Right renal cortex interstitium (tissue), 3 donors: ENCODE data around the gene ETV6. TPM values are rescaled to one million over a fixed set of nuclear protein-coding genes. Genes with fewer than 3 reads are reported as not detected.

ENCODE experiments used
- DNase-seq, 3 donors: peaks; one replicate each; pipeline ENCODE4 v3.0.0-alpha.2; 2013; ENCODE audit warnings: low read depth in 3 of 3, low spot score in 2 of 3
- polyA plus RNA-seq, 3 donors: library from polyadenylated mRNA; unstranded; fragments of 120-200 nt; gene quantifications; one replicate each; pipeline ENCODE4 v1.2.1, GENCODE V29; 2013; ENCODE audit not compliant: insufficient read length in 3 of 3

Gene ETV6
- polyA plus RNA-seq, 3 donors: 12.8 to 13.3 (median 13.0) TPM

DNA sequence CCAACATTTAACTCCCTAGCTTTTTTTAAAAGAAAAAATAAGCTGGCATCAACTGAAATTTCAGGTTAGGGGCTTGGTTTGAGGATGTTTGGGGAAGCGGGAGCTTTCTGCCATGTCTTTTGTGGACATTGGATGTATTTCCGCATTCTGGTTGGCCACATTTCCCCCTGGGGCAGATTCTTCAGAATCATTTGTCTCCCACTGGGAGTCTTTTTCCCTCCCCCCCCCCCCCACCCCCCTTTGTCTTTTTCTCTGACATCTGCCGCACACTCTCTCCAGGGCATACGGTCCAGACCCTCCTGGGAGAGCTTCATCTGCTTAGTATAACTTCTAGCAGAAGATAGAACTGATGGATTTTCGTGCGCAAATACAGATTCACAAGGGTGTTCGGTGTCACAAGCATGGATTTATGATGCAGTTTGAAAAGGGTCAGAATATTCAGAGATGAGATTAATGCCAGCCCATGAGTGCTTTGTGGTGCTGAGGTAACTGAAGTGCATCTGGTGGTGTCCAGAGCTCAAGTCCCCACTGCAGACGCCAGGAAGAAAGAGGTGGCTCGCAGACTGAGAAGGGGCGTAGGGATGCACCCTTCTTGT, 40.2 kb downstream of the ETV6 start:
- no peak for DNase-seq

- DNase-seq: no peak
Observed at GRCh38 chr12:11693067-11693466, 43.6 kb downstream of the ETV6 start.

- DNase-seq: no peak
Observed at GRCh38 chr12:11693601-11694000, 44.1 kb downstream of the ETV6 start.

- no peak for DNase-seq
Observed at GRCh38 chr12:11694528-11694927, 45.1 kb downstream of the ETV6 start.

DNA sequence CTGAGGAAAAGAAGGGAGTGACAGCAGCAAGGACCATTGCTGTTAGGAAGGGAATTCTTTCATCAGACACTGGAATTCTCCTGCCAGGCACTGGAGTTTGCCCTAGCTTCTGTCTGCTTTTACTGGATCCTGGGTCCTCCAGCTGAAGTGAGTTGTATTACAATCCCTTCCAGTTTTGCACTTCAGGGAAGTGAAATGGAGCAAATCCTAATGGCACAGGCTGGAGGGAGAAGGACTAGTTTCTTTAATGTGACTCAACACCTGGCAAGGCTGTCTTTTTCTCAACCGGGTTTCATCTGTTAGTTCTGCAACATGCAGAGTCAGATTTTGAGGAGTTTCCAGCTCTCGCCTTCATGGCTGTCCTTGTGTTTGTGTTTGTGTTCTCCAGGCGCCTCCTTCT, 45.8 kb downstream of the ETV6 start:
- no peak for DNase-seq

DNA sequence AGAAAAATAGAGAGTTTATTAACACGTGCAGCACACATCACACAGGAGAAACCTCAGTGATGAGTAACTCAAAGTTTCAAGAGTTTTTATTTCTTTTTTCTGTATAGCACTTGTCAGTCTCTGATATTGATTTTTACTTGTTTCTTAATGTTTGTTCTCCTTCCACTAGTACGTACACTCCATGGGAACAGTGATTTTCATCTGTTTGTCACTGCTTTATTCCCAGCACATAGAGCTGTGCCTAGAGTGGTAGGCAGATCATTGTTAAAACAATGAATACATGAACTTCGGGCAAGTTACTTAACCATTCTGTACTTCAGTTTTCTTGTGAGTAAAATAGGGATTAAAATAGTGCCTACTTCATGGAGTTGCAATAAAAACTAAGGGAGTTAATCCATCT, 46.6 kb downstream of the ETV6 start:
- DNase-seq: no peak

DNA sequence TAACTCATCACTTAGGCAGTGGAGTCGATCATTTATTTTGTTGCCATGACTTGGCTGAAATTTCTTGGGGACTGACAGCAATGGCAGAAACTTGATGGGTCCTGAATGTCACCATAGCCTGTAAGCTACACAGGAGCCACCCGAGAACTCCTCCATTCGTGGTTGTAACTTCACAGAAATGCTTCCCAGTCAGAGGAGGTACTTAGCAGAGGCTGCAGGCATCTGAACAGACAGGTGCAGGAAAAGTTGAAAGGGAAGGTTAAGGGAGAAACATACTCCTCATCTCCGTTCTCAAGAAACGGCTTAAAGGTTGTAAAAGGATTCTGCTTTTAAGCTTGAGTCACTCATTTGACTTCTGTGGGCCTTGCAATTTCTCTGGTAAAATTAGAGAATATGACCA, 47.7 kb downstream of the ETV6 start:
- no peak for DNase-seq

DNA sequence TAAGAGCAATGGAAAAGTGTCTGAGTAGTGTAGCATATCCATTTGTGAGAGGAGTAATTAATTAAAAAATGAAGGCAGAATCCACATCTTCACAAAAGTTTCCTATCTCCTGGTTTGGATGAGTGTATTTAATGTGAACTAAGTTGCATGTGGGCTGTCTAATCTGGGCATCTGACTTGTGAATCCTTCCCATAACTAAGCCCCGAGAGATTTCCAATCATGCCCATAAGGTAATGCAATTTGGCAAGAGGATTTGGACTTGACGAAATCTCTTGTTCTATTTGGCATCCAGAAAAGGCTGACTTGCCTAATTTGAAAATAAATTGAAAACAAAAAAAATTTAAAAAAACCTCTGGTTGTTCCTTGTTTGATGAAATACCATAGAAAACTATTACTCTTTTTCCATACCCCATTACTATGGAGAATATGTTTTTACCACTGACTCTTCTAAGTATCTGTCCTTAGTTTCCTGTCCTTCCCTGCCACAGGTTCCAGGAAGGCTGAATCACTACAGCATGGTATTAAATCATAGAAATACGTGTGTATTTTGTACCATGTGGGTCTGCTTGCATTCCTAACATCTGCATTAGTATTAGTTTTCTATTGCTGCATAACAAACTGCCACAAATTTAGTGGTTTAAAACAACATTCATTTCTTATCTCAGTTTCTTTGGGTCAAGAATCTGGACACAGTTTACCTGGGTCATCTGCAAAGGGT, 48.4 kb downstream of the ETV6 start:
- DNase-seq: no peak

DNA sequence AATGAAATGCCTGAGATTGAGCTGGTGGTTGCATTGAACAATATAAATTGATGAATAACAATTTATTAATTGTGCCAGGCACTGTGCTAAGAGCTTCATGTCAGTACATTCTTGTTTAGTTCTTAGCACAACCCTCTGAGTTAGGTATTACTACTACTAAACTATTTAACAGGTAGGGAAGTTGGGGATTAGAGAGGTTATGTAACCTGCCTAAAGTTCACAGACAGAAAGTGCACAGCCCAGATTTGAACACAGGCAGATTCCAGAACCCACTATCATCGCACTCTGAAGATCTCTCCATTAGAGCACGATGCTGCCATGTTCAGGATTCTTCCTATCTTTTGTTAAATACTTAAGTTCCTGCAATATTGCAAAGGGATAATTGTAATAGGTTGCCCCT, 49.3 kb downstream of the ETV6 start:
- no peak for DNase-seq

- no peak for DNase-seq
Observed at GRCh38 chr12:11701433-11701832, 52.0 kb downstream of the ETV6 start.

DNA sequence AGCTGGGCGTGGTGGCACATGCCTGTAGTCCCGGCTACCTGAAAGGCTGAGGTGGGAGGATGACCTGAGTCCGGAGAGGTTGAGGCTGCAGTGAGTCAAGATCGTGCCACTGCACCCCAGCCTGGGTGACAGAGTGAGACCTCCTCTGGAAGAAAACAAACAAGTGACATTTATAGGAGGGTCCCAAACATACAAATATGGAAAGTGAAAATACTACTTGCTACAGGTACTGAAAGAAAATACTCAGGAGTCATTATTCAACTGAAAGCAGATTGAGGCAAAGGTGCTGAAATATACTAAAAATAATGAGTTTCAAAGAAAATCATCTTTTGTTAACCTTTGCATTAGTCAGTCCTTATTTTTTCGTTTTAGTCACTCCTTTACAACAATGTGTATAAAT, 53.5 kb downstream of the ETV6 start:
- DNase-seq: no peak

DNA sequence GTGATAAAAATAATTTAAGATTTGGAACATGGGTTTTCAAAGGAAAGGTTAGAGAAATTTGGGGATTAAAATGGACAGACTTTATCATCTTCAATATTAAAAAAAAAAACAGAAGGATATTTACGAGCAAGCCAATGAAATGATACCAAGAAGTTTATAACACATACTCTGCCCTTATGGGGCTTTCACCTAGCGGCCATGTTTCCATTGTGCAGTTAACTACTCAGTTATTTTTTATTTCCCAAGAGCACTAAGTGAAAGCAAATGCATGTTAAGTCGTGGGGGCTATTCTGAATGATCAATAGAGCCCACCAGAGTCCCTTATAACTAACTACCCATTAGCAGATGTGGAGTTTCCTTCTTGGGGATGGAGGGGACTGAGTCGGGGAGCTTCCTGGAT, 53.9 kb downstream of the ETV6 start:
- no peak for DNase-seq

- no peak for DNase-seq
Observed at GRCh38 chr12:11704089-11704488, 54.6 kb downstream of the ETV6 start.

DNA sequence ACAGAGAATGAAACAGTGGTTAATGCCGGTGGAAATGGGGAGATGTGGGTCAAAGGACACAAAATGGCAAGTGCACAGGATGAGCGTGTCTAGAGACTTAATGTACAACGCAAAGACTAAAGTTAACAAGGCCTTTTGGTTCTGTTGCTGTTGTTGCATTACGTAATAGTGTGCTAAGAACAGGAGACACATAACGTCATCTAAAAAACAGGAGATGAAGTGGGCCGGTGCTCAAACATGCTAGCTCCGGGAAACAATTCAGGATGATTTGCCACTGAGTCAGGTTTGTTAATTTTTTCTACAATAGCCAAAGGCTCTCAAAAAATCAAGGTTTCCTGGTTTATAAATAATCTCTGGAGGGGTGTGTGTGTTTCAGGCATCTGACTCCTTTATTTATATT, 55.5 kb downstream of the ETV6 start:
- DNase-seq: no peak

- no peak for DNase-seq
Observed at GRCh38 chr12:11706509-11707379, 57.3 kb downstream of the ETV6 start.

DNA sequence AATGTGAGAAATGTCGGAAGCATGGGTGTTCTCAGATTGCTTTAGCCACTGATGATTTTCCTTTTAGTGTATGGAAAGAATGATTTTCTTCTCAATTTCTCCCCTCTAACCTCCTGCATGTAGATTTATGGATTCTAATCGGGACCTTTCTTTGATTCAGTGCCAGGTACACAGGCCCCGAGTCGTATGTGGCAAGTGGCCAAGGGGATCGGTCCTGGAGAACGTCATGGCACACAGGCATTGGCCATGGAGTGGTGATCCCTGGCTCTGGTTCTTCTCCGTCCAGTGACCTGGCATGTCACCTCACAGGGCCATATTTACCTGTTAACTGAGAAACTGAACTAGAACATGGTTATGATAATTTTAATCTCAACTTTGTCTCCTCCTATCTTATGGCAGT, 58.1 kb downstream of the ETV6 start:
- no peak for DNase-seq

DNA sequence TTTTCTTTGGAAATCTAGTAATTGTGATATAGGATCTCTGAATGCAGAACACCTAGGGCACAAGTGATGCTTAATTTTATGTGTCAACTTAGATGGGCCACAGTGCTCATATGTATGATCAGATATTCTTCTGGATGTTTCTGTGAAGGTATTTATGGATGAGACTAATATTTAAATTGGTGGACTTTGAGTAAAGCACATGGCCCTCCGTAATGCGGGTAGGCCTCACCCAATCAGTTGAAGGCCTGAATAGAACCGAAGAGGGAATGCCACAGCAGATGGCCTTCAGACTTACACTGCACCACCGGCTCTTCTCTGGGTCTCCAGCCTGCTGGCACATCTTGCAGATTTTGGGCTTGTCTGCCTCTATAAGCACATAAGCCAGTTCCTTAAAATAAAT, 60.0 kb downstream of the ETV6 start:
- DNase-seq: no peak

- no peak for DNase-seq
Observed at GRCh38 chr12:11710431-11710830, 61.0 kb downstream of the ETV6 start.

- no peak for DNase-seq
Observed at GRCh38 chr12:11710906-11711305, 61.4 kb downstream of the ETV6 start.

- DNase-seq: no peak
Observed at GRCh38 chr12:11711651-11712327, 62.3 kb downstream of the ETV6 start.

DNA sequence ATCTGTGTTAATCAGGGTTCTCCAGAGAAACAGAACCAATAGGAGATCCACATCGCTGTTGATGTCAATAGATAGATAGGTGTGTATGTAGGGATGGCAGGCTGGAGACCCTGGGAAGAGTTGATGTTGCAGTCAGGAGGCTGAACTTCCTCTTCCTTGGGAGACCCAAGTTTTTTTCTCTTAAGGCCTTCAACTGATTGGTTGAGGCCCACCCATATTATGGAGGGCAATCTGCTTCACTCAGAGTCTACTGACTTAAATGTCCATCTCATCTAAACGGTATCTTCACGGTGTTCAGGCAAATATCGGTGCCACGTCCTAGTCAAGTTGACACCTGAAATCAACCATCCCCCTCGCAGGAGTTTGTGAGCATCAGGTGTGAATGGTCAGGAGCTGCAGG, 63.0 kb downstream of the ETV6 start:
- no peak for DNase-seq
